GM19239 (cell line): ENCODE measurements around the gene MATR3.
"Not testable (repeated sequence)": the region's sequence is repeated elsewhere in the genome, so short reads cannot be mapped to it uniquely, and the experiment has no call there.

ENCODE experiments used
- DNase-seq: peaks from one replicate; pipeline ENCODE4 v3.0.0; 2011; ENCODE audit warnings: low spot score; ENCODE audit not compliant: insufficient read length
- FAIRE-seq: peaks from 2 replicates; lab custom pipeline; 2011; peaks lifted over from hg19 to GRCh38; lab: Jason Lieb, UNC

MATR3 gene

GRCh38 chr5:139293507-139294373 lies at the start of gene MATR3:
Gene MATR3 (plus strand): TSS chr5:139293740. CDS start chr5:139307416, 13,676 bp downstream.
- FAIRE-seq (peak; percentile 96), DNase-seq (peak; percentile 82)

- FAIRE-seq (no peak), DNase-seq (no peak)
These were observed 47.8 kb upstream of the MATR3 start for GRCh38 chr5:139245637-139246339.

- FAIRE-seq = no peak
- DNase-seq = no peak
These were observed 47.1 kb upstream of the MATR3 start for GRCh38 chr5:139246394-139246793.

- DNase-seq (no peak), FAIRE-seq (no peak)
These were observed 44.6 kb upstream of the MATR3 start for GRCh38 chr5:139248826-139249453.

- DNase-seq (peak; percentile 49), FAIRE-seq (peak; percentile 71)
These were observed 42.3 kb upstream of the MATR3 start for GRCh38 chr5:139251281-139251687.

GRCh38 chr5:139251695-139252288 lies 41.7 kb upstream of the MATR3 start:
- DNase-seq (no peak), FAIRE-seq (no peak)

GRCh38 chr5:139253115-139253514 lies 40.4 kb upstream of the MATR3 start:
- no peak for DNase-seq
- no peak for FAIRE-seq

GRCh38 chr5:139256820-139257219 lies 36.7 kb upstream of the MATR3 start:
- FAIRE-seq (no peak), DNase-seq (no peak)

GRCh38 chr5:139262059-139262741 lies 31.3 kb upstream of the MATR3 start:
- DNase-seq = no peak
- FAIRE-seq = no peak

- FAIRE-seq = peak; percentile 68
- peak; percentile 45 for DNase-seq
These were observed 30.6 kb upstream of the MATR3 start for GRCh38 chr5:139262742-139263445.

- DNase-seq (no peak), FAIRE-seq (no peak)
These were observed 30.0 kb upstream of the MATR3 start for GRCh38 chr5:139263536-139263935.

GRCh38 chr5:139263946-139264345 lies 29.6 kb upstream of the MATR3 start:
- FAIRE-seq = no peak
- DNase-seq = no peak

- FAIRE-seq (no peak), DNase-seq (no peak)
These were observed 28.5 kb upstream of the MATR3 start for GRCh38 chr5:139265001-139265400.

GRCh38 chr5:139266236-139266635 lies 27.3 kb upstream of the MATR3 start:
- DNase-seq (no peak), FAIRE-seq (no peak)

GRCh38 chr5:139267481-139267880 lies 26.1 kb upstream of the MATR3 start:
- DNase-seq (no peak), FAIRE-seq (no peak)

- no peak for DNase-seq
- peak; percentile 84 for FAIRE-seq
These were observed 25.0 kb upstream of the MATR3 start for GRCh38 chr5:139268364-139269202.

- FAIRE-seq = peak; percentile 74
- DNase-seq = not testable (repeated sequence)
These were observed 22.8 kb upstream of the MATR3 start for GRCh38 chr5:139270718-139271117.

- DNase-seq (no peak), FAIRE-seq (no peak)
These were observed 22.1 kb upstream of the MATR3 start for GRCh38 chr5:139271201-139272027.
